OCI-LY3 (cell line): ENCODE data around the gene M6PR.

Source experiments
- H2AFZ ChIP-seq: fragments of 200-600, 300-600 bp; shearing (Covaris generic); 2 replicates; pipeline ENCODE4 v1.6.0; 2014; ENCODE audit warnings: antibody characterized with exemption, low read depth, low read length
- H3K27ac ChIP-seq: fragments of 200-600, 300-600 bp; sonication (generic); 2 replicates; pipeline ENCODE4 v1.5.1; 2014; ENCODE audit warnings: mild to moderate bottlenecking, low read length, moderate library complexity, mixed read lengths
- H3K27me3 ChIP-seq: fragments of 200-600, 300-600 bp; sonication (generic); 2 replicates; pipeline ENCODE4 v1.6.1; 2014; ENCODE audit warnings: low read depth, low read length, mixed read lengths
- H3K36me3 ChIP-seq: fragments of 200-600, 300-600 bp; sonication (generic); replicated peaks from 2 replicates; pipeline ENCODE3; 2014; ENCODE audit warnings: low read depth, low read length, mixed read lengths
- H3K4me1 ChIP-seq: fragments of 300-600, 200-600 bp; sonication (generic); 2 replicates; pipeline ENCODE4 v1.6.1; 2014; ENCODE audit warnings: low read length, mixed read lengths
- H3K4me2 ChIP-seq: fragments of 200-600, 300-600 bp; sonication (generic); 2 replicates; pipeline ENCODE4 v1.6.1; 2014; ENCODE audit warnings: low read length, mixed read lengths
- H3K4me3 ChIP-seq: fragments of 300-600, 200-600 bp; sonication (generic); 2 replicates; pipeline ENCODE4 v1.5.1; 2014; ENCODE audit warnings: antibody characterized with exemption, mild to moderate bottlenecking, low read length, moderate library complexity
- H3K79me2 ChIP-seq: fragments of 300-600, 200-600 bp; shearing (Covaris generic); 2 replicates; pipeline ENCODE4 v1.6.1; 2014; ENCODE audit warnings: mild to moderate bottlenecking, low read length, mixed read lengths
- H3K9ac ChIP-seq: fragments of 300-600, 200-600 bp; shearing (Covaris generic); 2 replicates; pipeline ENCODE4 v1.6.0; 2014; ENCODE audit warnings: mild to moderate bottlenecking, low read length, moderate library complexity
- H3K9me3 ChIP-seq: fragments of 200-600, 300-600 bp; shearing (Covaris generic); 2 replicates; pipeline ENCODE4 v1.6.1; 2014; ENCODE audit warnings: low read length, mixed read lengths; ENCODE audit not compliant: insufficient read depth
- H4K20me1 ChIP-seq: fragments of 200-600, 300-600 bp; sonication (generic); 2 replicates; pipeline ENCODE4 v1.6.1; 2016; ENCODE audit warnings: low read length, mixed read lengths; ENCODE audit not compliant: insufficient read depth
- EZH2phosphoT487 ChIP-seq: fragments of 200-600 bp; shearing (Covaris generic); IDR thresholded peaks from 2 replicates; pipeline ENCODE4 v1.6.1; 2018; ENCODE audit warnings: antibody characterized with exemption, mixed run types, low read depth
- TF ChIP-seq, protein P1 (sequence below): fragments of 200-600, 300-600 bp; sonication (generic); IDR thresholded peaks from 2 replicates; pipeline ENCODE4 v1.5.1; 2014; ENCODE audit warnings: antibody characterized with exemption, low read length, low read depth

Gene M6PR

DNA sequence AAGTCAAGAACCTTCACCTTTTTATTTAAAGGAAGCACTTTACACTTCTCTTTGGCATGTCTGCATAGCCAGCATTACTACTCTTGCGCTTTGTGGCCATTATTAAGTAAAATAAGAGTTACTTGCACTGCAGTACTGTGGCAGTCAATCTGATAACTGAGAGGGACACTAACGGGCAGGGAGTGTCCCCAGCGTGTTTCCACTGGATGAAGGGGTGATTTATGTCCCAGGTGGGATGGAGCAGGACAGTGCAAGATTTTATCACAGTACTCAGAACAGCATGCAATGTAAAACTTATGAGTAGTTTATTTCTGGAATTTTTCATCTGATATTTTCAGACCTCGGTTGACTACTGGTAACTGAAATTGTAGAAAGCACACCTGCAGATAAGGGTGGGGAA is 8.1 kb upstream of the M6PR start:
- no peaks in the 10 kb centered on the region for H3K4me1 ChIP-seq
- no peak overlapping the region for H3K4me2 ChIP-seq
- H3K9ac ChIP-seq: no peak overlapping the region
- no peak overlapping the region for H3K4me3 ChIP-seq
- no peaks in the 10 kb centered on the region for H4K20me1 ChIP-seq
- H3K27ac ChIP-seq: no peak overlapping the region
- H3K27me3 ChIP-seq: no peaks in the 10 kb centered on the region
- peaks cover 27% of the 10 kb centered on the region for H3K36me3 ChIP-seq
- TF ChIP-seq, protein P1, sequence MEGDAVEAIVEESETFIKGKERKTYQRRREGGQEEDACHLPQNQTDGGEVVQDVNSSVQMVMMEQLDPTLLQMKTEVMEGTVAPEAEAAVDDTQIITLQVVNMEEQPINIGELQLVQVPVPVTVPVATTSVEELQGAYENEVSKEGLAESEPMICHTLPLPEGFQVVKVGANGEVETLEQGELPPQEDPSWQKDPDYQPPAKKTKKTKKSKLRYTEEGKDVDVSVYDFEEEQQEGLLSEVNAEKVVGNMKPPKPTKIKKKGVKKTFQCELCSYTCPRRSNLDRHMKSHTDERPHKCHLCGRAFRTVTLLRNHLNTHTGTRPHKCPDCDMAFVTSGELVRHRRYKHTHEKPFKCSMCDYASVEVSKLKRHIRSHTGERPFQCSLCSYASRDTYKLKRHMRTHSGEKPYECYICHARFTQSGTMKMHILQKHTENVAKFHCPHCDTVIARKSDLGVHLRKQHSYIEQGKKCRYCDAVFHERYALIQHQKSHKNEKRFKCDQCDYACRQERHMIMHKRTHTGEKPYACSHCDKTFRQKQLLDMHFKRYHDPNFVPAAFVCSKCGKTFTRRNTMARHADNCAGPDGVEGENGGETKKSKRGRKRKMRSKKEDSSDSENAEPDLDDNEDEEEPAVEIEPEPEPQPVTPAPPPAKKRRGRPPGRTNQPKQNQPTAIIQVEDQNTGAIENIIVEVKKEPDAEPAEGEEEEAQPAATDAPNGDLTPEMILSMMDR: no peak
- no peak for TF ChIP-seq EZH2phosphoT487
- H2AFZ ChIP-seq: no peak overlapping the region
- H3K79me2 ChIP-seq: no peaks in the 10 kb centered on the region
- H3K9me3 ChIP-seq: peaks cover 6% of the 10 kb centered on the region; the same call in 1 of the 2 replicates

DNA sequence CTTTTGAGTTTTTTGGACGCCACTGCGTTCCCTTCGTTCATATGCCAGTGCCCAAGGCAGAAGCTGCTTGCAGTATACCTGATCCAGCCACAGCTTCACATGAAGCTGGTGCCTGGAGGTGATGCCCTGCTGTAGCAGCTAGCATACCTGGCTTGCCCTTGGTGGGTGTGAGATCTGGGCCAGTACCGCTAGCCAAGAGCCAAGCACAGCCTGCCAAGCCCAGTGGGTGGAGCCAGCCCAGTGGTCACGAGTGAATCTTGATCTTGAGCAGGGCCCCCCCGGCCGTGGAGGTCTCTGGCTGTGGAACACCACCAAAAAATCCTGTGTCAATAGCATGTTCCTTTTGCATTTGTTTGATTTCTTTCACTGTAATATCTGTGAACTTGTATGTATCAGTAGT is 7.3 kb upstream of the M6PR start:
- H3K9ac ChIP-seq: no peak overlapping the region
- no peak overlapping the region for H3K4me3 ChIP-seq
- no peaks in the 10 kb centered on the region for H4K20me1 ChIP-seq
- H3K79me2 ChIP-seq: no peaks in the 10 kb centered on the region
- H3K36me3 ChIP-seq: peaks cover 27% of the 10 kb centered on the region
- H3K9me3 ChIP-seq: peaks cover 7% of the 10 kb centered on the region; the same call in 1 of the 2 replicates
- H3K4me1 ChIP-seq: peaks cover 3% of the 10 kb centered on the region; the same call in 1 of the 2 replicates
- H3K27ac ChIP-seq: no peak overlapping the region
- no peak overlapping the region for H2AFZ ChIP-seq
- TF ChIP-seq, protein P1: no peak
- no peak for TF ChIP-seq EZH2phosphoT487
- no peak overlapping the region for H3K4me2 ChIP-seq
- H3K27me3 ChIP-seq: no peaks in the 10 kb centered on the region

DNA sequence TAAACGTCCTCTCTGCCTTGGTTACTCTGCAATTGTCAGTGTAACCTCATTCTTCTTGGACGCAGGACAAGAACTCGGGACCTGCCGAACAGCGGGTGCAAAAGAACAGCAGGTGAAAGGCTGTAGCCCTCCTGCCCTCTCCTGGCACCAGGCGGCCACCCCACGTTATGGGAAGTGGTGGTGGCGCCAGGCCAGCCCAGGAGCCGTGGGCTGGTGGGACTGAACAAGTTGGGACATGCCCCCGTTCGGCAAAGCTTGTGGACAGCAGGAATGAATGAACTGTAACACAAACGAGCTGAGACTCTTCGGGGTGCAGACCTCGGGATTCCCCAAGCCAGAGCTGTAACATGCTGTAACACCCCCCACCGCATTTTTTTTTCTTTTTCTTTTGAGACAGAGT is 6.6 kb upstream of the M6PR start:
- H3K9ac ChIP-seq: no peak overlapping the region
- H4K20me1 ChIP-seq: no peaks in the 10 kb centered on the region
- H3K79me2 ChIP-seq: peaks cover 2% of the 10 kb centered on the region; the same call in 1 of the 2 replicates
- H3K9me3 ChIP-seq: peaks cover 7% of the 10 kb centered on the region; the same call in 1 of the 2 replicates
- no peaks in the 10 kb centered on the region for H3K27me3 ChIP-seq
- TF ChIP-seq, protein P1: no peak
- TF ChIP-seq EZH2phosphoT487: no peak
- no peak overlapping the region for H3K4me2 ChIP-seq
- peaks cover 27% of the 10 kb centered on the region for H3K36me3 ChIP-seq
- H3K27ac ChIP-seq: no peak overlapping the region
- H2AFZ ChIP-seq: no peak overlapping the region
- H3K4me3 ChIP-seq: no peak overlapping the region
- peaks cover 8% of the 10 kb centered on the region; the same call in 1 of the 2 replicates for H3K4me1 ChIP-seq

DNA sequence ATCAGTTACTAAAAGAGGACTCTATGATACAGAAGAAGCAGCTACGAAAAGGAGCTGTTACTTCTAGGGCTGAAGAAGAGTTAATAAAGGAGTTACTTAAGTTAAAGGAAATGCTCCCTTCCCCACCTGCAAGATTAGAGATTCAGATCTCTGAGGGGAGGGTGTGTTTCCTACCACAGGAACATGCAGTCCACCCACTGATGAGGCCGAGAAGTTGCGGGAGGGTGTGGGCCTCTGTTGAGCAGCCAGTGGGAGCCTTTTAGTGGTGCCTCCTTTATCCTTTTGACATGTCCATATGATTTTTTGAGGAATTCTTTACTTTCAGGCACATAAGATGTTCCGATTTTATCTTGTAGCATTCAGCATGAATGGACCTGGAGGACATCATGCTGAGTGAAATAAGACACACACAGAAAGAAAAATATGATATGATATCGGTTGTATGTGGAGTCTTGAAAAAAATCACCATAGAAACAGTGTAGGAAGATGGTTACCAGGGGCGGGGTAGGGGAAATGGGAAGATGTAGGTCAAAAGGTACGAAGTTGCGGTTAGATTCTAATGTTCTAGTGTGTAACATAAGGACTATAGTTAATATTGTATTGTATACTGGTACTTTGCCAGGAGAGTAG is 4.4 kb upstream of the M6PR start:
- H4K20me1 ChIP-seq: no peaks in the 10 kb centered on the region
- peaks cover 7% of the 10 kb centered on the region; the same call in 1 of the 2 replicates for H3K9me3 ChIP-seq
- peaks cover 12% of the 10 kb centered on the region for H3K79me2 ChIP-seq
- no peak overlapping the region for H3K4me2 ChIP-seq
- peaks cover 11% of the 10 kb centered on the region; the same call in 1 of the 2 replicates for H3K4me1 ChIP-seq
- H3K27me3 ChIP-seq: no peaks in the 10 kb centered on the region
- peaks cover 27% of the 10 kb centered on the region for H3K36me3 ChIP-seq
- H3K4me3 ChIP-seq: no peak overlapping the region
- no peak overlapping the region for H2AFZ ChIP-seq
- no peak overlapping the region for H3K9ac ChIP-seq
- no peak for TF ChIP-seq EZH2phosphoT487
- TF ChIP-seq, protein P1: no peak
- no peak overlapping the region for H3K27ac ChIP-seq
